IPS-15b (cell line): ENCODE results near the gene SETD5.
A peak's percentile ranks its signal among the peaks of the same experiment; 100 is the strongest.

Experiments used
- H3K27me3 ChIP-seq: one replicate; pipeline ENCODE4 v1.6.1; 2013; ENCODE audit warnings: low read length; ENCODE audit not compliant: control insufficient read depth, insufficient read depth
- H3K36me3 ChIP-seq: one replicate; pipeline ENCODE4 v1.6.1; 2013; ENCODE audit warnings: low read length; ENCODE audit not compliant: control insufficient read depth, insufficient read depth
- H3K4me1 ChIP-seq: one replicate; pipeline ENCODE4 v1.6.1; 2013; ENCODE audit warnings: mild to moderate bottlenecking, low read length; ENCODE audit not compliant: control insufficient read depth, insufficient read depth
- H3K4me3 ChIP-seq: one replicate; pipeline ENCODE4 v1.5.1; 2013; ENCODE audit warnings: low read depth, low read length
- H3K9ac ChIP-seq: one replicate; pipeline ENCODE4 v1.6.1; 2013; ENCODE audit warnings: low read depth, mild to moderate bottlenecking, low read length
- H3K9me3 ChIP-seq: one replicate; pipeline ENCODE4 v1.6.1; 2013; ENCODE audit warnings: mild to moderate bottlenecking, low read length; ENCODE audit not compliant: control insufficient read depth, insufficient read depth

The SETD5 gene

DNA sequence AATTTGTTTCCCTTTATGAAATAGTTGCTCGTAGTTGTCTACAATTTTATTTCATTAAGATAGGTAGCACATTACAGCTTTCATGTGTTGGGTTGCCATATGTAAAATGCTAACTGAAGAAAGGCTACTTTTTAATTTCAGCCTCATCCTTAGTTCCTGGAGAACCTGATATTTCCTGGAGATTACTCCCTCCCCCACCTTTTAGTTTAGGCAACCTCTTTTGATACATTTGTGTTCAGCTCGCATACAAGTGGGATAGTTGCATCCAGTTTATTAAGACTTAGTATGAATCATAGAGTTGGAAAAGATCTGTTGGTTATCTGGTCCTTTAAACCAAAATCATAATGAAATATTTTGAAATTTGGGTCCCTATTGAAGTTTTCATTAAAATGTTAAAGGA is 6.0 kb downstream of the SETD5 start:
- H3K4me1 ChIP-seq = peaks cover 21% of the 10 kb centered on the region
- H3K9ac ChIP-seq = no peak overlapping the region
- peak overlapping the region; percentile 54 for H3K4me3 ChIP-seq
- H3K9me3 ChIP-seq = no peaks in the 10 kb centered on the region
- H3K27me3 ChIP-seq = no peaks in the 10 kb centered on the region
- no peaks in the 10 kb centered on the region for H3K36me3 ChIP-seq

DNA sequence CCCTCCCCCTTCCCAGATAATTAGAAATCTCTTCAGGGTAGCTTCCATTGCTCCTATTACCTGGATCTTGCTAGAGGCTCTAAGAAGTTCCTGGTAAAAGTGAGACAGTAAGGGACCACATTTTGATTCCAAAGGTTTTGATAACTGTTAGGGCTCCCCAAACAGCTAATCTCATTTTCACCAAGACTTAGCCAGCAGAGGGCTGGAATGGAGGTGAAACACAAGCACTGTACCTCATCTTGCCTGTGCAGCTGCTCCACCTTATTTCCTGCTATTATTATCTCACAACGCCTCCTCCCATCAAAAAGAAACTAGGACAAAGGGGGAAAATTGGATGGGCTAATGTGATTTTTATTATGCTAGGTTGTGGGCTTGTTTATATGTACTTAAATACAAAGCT is 7.3 kb downstream of the SETD5 start:
- no peaks in the 10 kb centered on the region for H3K36me3 ChIP-seq
- H3K4me3 ChIP-seq = peak overlapping the region; percentile 3
- no peaks in the 10 kb centered on the region for H3K9me3 ChIP-seq
- peaks cover 21% of the 10 kb centered on the region for H3K4me1 ChIP-seq
- no peak overlapping the region for H3K9ac ChIP-seq
- no peaks in the 10 kb centered on the region for H3K27me3 ChIP-seq

DNA sequence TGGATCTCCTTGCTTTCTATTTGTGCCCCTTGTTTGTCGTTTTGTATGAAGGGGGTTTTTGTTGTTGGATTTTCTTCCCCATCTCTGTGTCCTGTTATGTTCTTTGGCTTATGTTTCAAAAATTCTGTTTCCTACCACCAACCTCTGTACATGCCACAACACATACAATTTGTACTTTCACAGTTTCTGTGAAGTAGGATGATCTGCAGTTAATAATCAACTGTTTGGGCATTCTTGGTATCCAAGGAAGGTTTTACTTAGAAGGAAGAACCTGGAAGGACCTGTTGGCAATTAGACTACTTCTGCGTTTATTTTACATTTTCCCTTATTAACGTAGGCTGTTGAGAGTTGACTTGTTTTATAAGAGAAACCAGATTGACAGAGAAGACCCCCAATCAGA is 8.3 kb downstream of the SETD5 start:
- H3K36me3 ChIP-seq = no peaks in the 10 kb centered on the region
- H3K9me3 ChIP-seq = no peaks in the 10 kb centered on the region
- no peak overlapping the region for H3K4me3 ChIP-seq
- no peak overlapping the region for H3K9ac ChIP-seq
- H3K4me1 ChIP-seq = peaks cover 22% of the 10 kb centered on the region
- no peaks in the 10 kb centered on the region for H3K27me3 ChIP-seq

DNA sequence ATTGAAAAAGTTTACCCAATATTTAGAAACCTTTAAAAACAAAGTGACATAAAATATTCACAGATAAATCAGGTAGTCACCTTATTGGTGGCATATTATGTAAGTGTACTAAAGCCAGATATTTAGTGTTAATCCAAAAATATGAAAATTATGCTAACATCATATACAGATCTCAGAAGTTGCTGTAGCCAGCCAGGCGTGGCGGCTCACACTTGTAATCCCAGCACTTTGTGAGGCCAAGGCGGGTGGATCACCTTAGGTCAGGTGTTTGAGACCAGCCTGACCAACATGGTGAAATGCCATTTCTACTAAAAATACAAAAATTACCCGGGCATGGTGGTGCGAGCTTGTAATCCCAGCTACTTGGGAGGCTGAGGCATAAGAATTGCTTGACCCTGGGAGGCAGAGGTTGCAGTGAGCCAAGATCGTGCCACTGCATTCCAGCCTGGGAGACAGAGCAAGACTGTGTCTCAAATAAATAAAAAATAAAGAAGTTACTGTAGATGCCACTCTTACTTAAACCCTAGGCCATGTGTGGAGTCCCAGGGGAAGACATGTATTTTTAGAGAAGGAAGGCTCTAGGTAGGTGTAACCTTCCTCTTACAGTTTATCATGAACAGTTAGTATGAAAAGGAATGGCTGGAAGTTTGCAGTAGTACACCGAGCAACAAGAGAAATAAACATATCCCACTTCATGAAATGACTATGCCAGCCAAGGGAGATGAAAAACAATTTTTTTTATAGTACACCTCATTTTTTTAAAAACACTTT is 9.6 kb downstream of the SETD5 start:
- no peaks in the 10 kb centered on the region for H3K9me3 ChIP-seq
- no peaks in the 10 kb centered on the region for H3K36me3 ChIP-seq
- H3K9ac ChIP-seq = no peak overlapping the region
- H3K4me3 ChIP-seq = no peak overlapping the region
- H3K27me3 ChIP-seq = no peaks in the 10 kb centered on the region
- peaks cover 14% of the 10 kb centered on the region for H3K4me1 ChIP-seq

DNA sequence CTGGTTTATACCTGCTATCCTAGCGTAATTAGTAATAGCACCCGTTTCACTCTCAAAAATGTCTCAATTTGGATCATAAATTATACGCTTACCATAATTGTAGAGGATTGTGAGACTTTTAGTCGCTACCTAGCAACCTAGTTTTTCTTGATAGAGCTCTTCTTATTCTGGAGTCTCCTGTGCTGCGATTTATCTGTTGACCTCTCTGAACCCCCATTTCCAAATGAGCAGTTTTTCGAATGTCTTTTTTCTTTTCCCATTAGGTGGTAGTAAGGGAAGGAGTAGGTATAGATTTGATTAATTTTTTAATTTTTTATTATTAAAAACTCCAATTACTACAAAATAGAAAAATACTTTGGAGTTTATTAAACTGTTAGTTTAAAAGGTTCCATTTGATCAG is 10.6 kb downstream of the SETD5 start:
- Histone ChIP-seq H3K27me3 (no peaks in the 10 kb centered on the region), H3K9me3 (no peaks in the 10 kb centered on the region), H3K4me1 (peaks cover 11% of the 10 kb centered on the region), H3K9ac (no peak overlapping the region), H3K36me3 (no peaks in the 10 kb centered on the region), H3K4me3 (no peak overlapping the region)

DNA sequence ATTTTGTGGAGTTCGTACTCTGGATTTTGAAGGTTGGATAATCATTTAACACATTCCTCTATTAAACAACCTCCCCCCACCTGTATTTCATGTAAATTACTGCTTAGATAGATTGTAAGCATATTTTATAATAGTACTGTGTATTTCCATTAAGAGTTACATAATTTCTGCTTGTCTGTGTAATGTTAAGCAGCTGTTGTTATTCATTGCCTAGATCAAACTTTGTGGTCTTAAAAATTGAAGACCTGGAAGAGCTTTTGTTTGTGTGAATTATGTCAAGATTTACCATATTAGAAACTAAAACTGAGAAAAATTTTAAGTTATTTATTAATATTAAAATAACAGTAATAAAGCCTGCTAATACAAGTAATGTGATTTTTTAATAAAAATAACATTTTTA is 11.1 kb downstream of the SETD5 start:
- H3K4me1 ChIP-seq = peaks cover 9% of the 10 kb centered on the region
- H3K27me3 ChIP-seq = no peaks in the 10 kb centered on the region
- no peak overlapping the region for H3K4me3 ChIP-seq
- H3K9me3 ChIP-seq = no peaks in the 10 kb centered on the region
- no peaks in the 10 kb centered on the region for H3K36me3 ChIP-seq
- no peak overlapping the region for H3K9ac ChIP-seq

DNA sequence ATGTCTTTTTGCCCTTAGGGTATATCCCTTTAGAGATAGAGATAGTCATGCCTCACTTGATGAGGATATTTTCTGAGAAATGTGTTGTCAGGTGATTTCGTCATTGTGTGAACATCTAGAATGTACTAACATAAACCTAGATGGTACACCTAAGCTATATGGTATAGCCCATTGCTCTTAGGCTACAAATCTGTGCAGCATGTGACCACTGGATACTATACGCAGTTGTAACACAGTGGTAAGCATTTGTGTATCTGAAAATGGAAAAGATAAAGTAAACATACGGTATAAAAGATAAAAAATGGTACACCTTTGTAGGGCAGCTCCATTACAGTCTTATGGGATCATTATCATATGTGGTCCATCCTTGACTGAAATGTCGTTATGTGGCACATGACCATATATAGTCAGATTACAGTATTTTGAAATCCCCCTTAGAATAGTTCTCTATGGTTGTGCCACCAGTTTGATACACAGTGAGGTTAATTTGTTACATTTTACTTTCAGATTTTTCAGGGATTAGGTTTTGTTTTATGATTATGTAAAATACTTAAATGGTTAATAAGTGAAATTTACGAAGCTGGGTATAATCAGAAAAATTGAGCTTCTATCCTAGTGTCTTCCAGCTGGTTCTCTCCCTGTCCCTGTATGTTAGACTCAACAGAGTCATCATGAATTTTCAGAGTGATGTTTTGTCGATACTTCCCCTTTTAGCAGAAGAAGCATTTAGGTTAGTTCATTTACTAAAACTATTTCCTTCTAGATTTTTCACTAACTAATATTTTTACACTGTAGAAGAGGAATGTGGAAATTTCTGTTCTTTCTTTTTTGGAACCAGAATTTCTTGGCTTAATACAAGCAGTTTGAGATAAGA is 12.8 kb downstream of the SETD5 start:
- no peaks in the 10 kb centered on the region for H3K27me3 ChIP-seq
- no peak overlapping the region for H3K9ac ChIP-seq
- H3K4me3 ChIP-seq = no peak overlapping the region
- H3K36me3 ChIP-seq = no peaks in the 10 kb centered on the region
- H3K4me1 ChIP-seq = peaks cover 4% of the 10 kb centered on the region
- no peaks in the 10 kb centered on the region for H3K9me3 ChIP-seq

DNA sequence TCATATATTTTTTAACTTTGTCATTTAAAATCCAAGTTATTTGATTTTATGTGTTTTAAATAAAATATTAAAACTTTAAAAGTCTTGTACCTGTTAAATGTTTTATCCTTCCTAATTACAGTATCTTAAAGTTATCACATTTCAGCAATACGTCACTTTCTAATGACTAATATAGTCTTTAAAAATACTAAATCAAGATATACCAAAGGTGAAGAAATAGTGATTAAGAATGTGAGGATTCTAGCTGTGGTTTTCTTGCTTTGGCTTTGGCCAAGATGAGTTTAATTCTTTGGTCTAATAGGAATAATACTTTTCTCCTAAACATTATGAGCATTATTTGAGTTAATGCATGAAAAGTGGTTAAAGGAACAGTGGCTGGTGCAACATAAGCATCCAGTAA is 13.9 kb downstream of the SETD5 start:
- Histone ChIP-seq H3K4me3 (no peak overlapping the region), H3K27me3 (no peaks in the 10 kb centered on the region), H3K36me3 (no peaks in the 10 kb centered on the region), H3K4me1 (peaks cover 4% of the 10 kb centered on the region), H3K9me3 (no peaks in the 10 kb centered on the region), H3K9ac (no peak overlapping the region)

DNA sequence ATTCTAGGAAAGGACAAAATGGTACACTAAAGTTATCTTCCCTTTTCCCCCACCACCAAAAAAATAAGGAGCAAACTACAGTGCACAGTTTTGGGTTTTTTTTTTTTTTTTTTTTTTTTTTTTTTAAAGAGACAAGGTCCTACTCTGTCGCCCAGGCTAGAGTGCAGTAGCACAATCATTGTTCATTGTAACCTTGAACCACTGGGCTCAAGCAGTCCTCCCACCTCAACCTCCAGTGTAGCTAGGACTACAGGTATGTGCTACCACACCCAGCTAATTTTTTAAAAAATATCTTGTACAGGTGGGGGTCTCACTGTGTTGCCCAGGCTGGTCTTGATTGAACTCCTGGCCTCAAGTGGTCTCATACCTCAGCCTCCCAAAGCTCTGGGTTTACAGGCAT is 14.9 kb downstream of the SETD5 start:
- Histone ChIP-seq H3K27me3 (no peaks in the 10 kb centered on the region), H3K9ac (no peak overlapping the region), H3K4me3 (no peak overlapping the region), H3K4me1 (peaks cover 4% of the 10 kb centered on the region), H3K36me3 (no peaks in the 10 kb centered on the region), H3K9me3 (no peaks in the 10 kb centered on the region)

DNA sequence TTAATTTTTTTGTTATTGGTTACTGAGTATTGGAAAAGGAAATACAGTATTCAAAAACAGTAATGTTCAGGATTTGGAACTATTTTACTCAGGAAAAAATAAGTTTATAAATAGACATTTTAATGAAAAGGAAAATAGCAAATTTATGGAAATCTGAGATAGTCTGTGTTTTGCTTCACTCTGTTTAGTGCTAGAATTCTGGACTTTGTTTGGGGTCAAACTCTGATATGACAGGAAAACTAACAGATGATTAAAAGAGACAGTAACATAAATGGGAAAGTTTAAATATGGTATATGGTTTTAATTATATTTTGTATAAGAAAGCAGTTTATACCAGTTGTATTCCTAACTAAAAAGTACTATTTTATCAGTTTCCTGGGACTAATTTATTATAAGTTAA is 17.4 kb downstream of the SETD5 start:
- Histone ChIP-seq H3K9me3 (no peaks in the 10 kb centered on the region), H3K4me3 (no peak overlapping the region), H3K36me3 (no peaks in the 10 kb centered on the region), H3K9ac (no peak overlapping the region), H3K4me1 (peaks cover 2% of the 10 kb centered on the region), H3K27me3 (no peaks in the 10 kb centered on the region)

DNA sequence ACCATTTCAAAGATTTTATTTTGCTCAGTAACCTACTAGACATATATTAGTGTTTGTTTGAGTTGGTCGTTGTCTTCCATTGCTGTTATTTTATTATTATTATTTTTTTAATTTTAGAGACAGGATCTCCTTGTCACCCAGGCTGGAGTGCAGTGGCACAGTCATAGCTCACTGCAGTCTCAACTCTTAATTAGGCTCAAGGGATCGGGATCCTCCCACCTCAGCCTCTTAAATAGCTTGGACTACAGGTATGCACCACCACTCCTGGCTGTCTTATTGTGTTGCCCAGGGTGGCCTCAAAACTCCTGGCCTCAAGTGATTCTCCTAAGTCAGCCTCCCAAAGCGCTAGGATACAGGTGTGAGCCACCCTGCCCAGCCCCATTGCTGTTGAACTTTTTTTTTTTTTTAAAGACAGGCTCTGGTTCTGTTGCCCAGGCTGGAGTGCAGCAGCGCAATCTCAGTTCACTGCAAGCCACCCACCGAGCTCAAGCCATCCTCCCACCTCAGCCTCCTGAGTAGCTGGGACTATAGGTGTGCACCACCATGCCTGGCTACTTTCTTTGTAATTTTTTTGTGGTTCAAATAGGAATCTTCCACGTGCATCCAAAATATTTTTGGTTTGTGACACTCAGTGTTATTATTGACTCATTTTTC is 18.2 kb downstream of the SETD5 start:
- Histone ChIP-seq H3K4me1 (no peaks in the 10 kb centered on the region), H3K9ac (no peak overlapping the region), H3K9me3 (no peaks in the 10 kb centered on the region), H3K27me3 (no peaks in the 10 kb centered on the region), H3K36me3 (no peaks in the 10 kb centered on the region), H3K4me3 (no peak overlapping the region)
